K562 (cell line): ENCODE measurements around the gene MPV17L2. TPM values are rescaled to one million over a fixed set of nuclear protein-coding genes. Genes with fewer than 3 reads are reported as not detected.

ENCODE experiments used
- CCNT2 ChIP-seq: IDR thresholded peaks from 2 replicates; pipeline ENCODE4 v1.6.1; 2011; ENCODE audit warnings: borderline replicate concordance, low read depth, mild to moderate bottlenecking, moderate library complexity, mixed read lengths, low read length; ENCODE audit not compliant: insufficient read length; ENCODE audit errors: extremely low read depth
- ETV6 ChIP-seq, 3 experiments: fragments of 150-350 bp in 1 of 3; sonication (generic) in 1 of 3; formaldehyde crosslinking in 1 of 3; IDR thresholded peaks; 2 replicates each; pipeline versions ENCODE4 v1.6.1 to v1.8.0; 2014 to 2022; ENCODE audit warnings: borderline replicate concordance in 2 of 3, low read depth in 2 of 3, antibody characterized with exemption in 1 of 3, low read length in 1 of 3, mild to moderate bottlenecking in 1 of 3, missing genetic modification reagents in 1 of 3
- L3MBTL2 ChIP-seq: fragments of 450-650 bp; IDR thresholded peaks from 2 replicates; pipeline ENCODE4 v1.6.1; 2016; ENCODE audit warnings: mild to moderate bottlenecking, moderate library complexity
- NELFE ChIP-seq: IDR thresholded peaks from 2 replicates; pipeline ENCODE4 v1.6.1; 2011; ENCODE audit warnings: mild to moderate bottlenecking; ENCODE audit not compliant: insufficient read depth, insufficient read length
- SMC3 ChIP-seq: conservative IDR thresholded peaks from 2 replicates; pipeline ENCODE4 v1.6.1; 2011; ENCODE audit warnings: low read depth, low read length, improper control_type of control experiment; ENCODE audit not compliant: insufficient read depth
- XRCC4 ChIP-seq: IDR thresholded peaks from one replicate; pipeline ENCODE4 v1.6.1; 2011; ENCODE audit not compliant: insufficient read depth, insufficient read length; ENCODE audit errors: extremely low read depth
- ZFX ChIP-seq: sonication (generic); formaldehyde crosslinking; IDR thresholded peaks from 2 replicates; pipeline ENCODE4 v1.8.0; 2022; ENCODE audit warnings: mild to moderate bottlenecking, missing genetic modification reagents, moderate library complexity
- ZNF431 ChIP-seq: sonication (generic); formaldehyde crosslinking; IDR thresholded peaks from 2 replicates; pipeline ENCODE4 v1.8.0; 2022; ENCODE audit warnings: mild to moderate bottlenecking, missing genetic modification reagents
- polyA plus RNA-seq, 8 experiments: library from polyadenylated mRNA; depleted of rRNA in 4 of 8; stranded (reverse) in 5 of 8; unstranded in 3 of 8; fragments of >200 nt; fragmentation: Nextera tagmentation in 2 of 8; fragmentation: Illumina TruSeq in 1 of 8; extraction: Ambion mirVana in 2 of 8; extraction: Trizol in 1 of 8; gene quantifications; 2 replicates each; pipeline versions ENCODE4 v1.2.1 to v1.2.3, GENCODE V29; 2011 to 2014; ENCODE audit warnings: inconsistent platforms in 1 of 8, missing spikeins in 1 of 8
- total RNA-seq, 7 experiments: library from RNA; depleted of rRNA in 6 of 7; stranded (reverse); fragments of >200 nt in 6 of 7; fragmentation: Illumina TruSeq in 2 of 7; extraction: Trizol in 2 of 7; gene quantifications; 2 replicates each; pipeline versions ENCODE4 v1.2.1 to v1.2.3, GENCODE V29; 2011 to 2021; ENCODE audit warnings: low replicate concordance in 1 of 7
- TF ChIP-seq, protein P1 (sequence below): sonication (generic); formaldehyde crosslinking; IDR thresholded peaks from 2 replicates; pipeline ENCODE4 v1.8.0; 2023; ENCODE audit warnings: mild to moderate bottlenecking, missing genetic modification reagents
- TF ChIP-seq, protein P2 (sequence below), 2 experiments: fragments of 450-650 bp; formaldehyde crosslinking in 1 of 2; IDR thresholded peaks; 2 replicates each; pipeline versions ENCODE4 v1.4.0 to v1.6.1; 2014 to 2020; ENCODE audit warnings: mild to moderate bottlenecking in 2 of 2, borderline replicate concordance in 1 of 2, low read depth in 1 of 2
- TF ChIP-seq, protein P3 (sequence below): sonication (generic); formaldehyde crosslinking; IDR thresholded peaks from 2 replicates; pipeline ENCODE4 v1.9.0; 2022; ENCODE audit warnings: mild to moderate bottlenecking, missing genetic modification reagents

Gene MPV17L2
- total and polyA plus RNA-seq, 9 of the 15 experiments (the other 6 are each of a cell fraction or from before 2014, with no cell fraction given): 10.6 to 60.2 (median 28.5) TPM

DNA sequence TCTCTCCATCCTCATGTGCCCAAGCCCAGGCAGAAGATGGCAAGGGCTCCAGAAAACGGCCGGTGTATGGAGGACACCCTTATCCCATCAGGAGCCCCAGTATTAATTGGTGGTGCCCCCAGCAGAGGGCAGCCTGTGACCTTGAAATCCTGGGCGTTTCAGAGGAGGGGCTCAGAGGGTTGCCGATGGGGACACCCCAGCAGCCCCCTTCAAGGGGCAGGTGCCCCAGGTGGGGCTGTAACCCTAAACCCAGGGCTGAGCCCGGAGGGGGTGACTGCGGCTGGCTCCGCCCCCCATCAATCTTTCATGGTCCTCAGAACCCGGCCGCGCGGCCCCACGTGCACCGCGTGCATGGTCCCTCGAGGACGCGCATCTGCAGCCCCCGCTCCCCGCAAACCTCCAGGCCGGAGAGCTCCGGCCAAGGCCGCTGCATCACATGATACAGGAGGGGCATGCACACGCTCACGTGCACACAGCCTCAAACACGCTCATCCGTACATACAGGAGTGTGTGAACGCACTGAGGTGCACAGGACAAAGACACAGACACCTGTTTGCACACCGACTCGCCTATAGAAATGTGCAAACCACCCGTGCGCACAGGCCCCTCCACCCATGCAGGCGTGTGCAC lies 9.9 kb downstream of the MPV17L2 start (continued):
- TF ChIP-seq, protein P1, sequence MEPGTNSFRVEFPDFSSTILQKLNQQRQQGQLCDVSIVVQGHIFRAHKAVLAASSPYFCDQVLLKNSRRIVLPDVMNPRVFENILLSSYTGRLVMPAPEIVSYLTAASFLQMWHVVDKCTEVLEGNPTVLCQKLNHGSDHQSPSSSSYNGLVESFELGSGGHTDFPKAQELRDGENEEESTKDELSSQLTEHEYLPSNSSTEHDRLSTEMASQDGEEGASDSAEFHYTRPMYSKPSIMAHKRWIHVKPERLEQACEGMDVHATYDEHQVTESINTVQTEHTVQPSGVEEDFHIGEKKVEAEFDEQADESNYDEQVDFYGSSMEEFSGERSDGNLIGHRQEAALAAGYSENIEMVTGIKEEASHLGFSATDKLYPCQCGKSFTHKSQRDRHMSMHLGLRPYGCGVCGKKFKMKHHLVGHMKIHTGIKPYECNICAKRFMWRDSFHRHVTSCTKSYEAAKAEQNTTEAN (CRISPR knock-in tag): 0 out of 2 replicates have a peak, but pooled peaks have one; percentile 10
- TF ChIP-seq SMC3: peak; percentile 36; the same call in 1 of the 2 replicates
- peak; percentile 59; the same call in 1 of the 2 replicates for TF ChIP-seq ZNF431 (CRISPR knock-in tag)
- no peak for TF ChIP-seq ETV6 (IDR thresholded peaks at IDR 0.05; ENCODE audit: borderline replicate concordance in 1 of 2, low read depth in 2 of 2, low read length in 1 of 2)
- TF ChIP-seq ETV6 (CRISPR knock-in tag; IDR thresholded peaks at IDR 0.05; ENCODE audit: borderline replicate concordance): peak; percentile 47; the same call in 1 of the 2 replicates
- TF ChIP-seq NELFE: no peak
- TF ChIP-seq ZFX (CRISPR knock-in tag): peak; percentile 72
- TF ChIP-seq, protein P2, sequence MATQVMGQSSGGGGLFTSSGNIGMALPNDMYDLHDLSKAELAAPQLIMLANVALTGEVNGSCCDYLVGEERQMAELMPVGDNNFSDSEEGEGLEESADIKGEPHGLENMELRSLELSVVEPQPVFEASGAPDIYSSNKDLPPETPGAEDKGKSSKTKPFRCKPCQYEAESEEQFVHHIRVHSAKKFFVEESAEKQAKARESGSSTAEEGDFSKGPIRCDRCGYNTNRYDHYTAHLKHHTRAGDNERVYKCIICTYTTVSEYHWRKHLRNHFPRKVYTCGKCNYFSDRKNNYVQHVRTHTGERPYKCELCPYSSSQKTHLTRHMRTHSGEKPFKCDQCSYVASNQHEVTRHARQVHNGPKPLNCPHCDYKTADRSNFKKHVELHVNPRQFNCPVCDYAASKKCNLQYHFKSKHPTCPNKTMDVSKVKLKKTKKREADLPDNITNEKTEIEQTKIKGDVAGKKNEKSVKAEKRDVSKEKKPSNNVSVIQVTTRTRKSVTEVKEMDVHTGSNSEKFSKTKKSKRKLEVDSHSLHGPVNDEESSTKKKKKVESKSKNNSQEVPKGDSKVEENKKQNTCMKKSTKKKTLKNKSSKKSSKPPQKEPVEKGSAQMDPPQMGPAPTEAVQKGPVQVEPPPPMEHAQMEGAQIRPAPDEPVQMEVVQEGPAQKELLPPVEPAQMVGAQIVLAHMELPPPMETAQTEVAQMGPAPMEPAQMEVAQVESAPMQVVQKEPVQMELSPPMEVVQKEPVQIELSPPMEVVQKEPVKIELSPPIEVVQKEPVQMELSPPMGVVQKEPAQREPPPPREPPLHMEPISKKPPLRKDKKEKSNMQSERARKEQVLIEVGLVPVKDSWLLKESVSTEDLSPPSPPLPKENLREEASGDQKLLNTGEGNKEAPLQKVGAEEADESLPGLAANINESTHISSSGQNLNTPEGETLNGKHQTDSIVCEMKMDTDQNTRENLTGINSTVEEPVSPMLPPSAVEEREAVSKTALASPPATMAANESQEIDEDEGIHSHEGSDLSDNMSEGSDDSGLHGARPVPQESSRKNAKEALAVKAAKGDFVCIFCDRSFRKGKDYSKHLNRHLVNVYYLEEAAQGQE (IDR thresholded peaks at IDR 0.05; ENCODE audit: borderline replicate concordance): peak; percentile 51
- TF ChIP-seq, protein P2 (CRISPR knock-in tag; IDR thresholded peaks at IDR 0.05; ENCODE audit: low read depth): no peak
- TF ChIP-seq, protein P3, sequence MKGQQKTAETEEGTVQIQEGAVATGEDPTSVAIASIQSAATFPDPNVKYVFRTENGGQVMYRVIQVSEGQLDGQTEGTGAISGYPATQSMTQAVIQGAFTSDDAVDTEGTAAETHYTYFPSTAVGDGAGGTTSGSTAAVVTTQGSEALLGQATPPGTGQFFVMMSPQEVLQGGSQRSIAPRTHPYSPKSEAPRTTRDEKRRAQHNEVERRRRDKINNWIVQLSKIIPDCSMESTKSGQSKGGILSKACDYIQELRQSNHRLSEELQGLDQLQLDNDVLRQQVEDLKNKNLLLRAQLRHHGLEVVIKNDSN (CRISPR knock-in tag): peak; percentile 87
- TF ChIP-seq L3MBTL2: peak; percentile 97
- TF ChIP-seq XRCC4: no peak
- TF ChIP-seq CCNT2: peak; percentile 15
